ENCODE data around the gene MYBPH. TPM values are rescaled to one million over a fixed set of nuclear protein-coding genes. Genes with fewer than 3 reads are reported as not detected.

Gene MYBPH
- total and polyA plus RNA-seq, 2 donors (not counting 3 experiments of a cell fraction or from before 2014, with no cell fraction given): not detected

GRCh38 chr1:203128716-203129500 is 46.7 kb downstream of the MYBPH start:
- peaks cover 21 to 54% of the 10 kb centered on the region in 2 experiments for H3K27me3 ChIP-seq (ENCODE audit: control insufficient read depth in 2 of 2, insufficient read depth in 2 of 2, low read length in 2 of 2)
- H3K36me3 ChIP-seq (ENCODE audit: control insufficient read depth in 2 of 2, extremely low read depth in 1 of 2, insufficient read depth in 2 of 2, low read length in 2 of 2): no peaks in the 10 kb centered on the region
- H3K27ac ChIP-seq (ENCODE audit: insufficient read depth, low read depth, low read length): no peak overlapping the region
- no peaks in the 10 kb centered on the region for H4K20me1 ChIP-seq (replicated peaks; ENCODE audit: control insufficient read depth, extremely low read depth, insufficient read depth, low read length)
- no peaks in the 10 kb centered on the region for H3K79me2 ChIP-seq (ENCODE audit: control insufficient read depth, insufficient read depth, low read length)
- H3K9me1 ChIP-seq (replicated peaks; ENCODE audit: control insufficient read depth, extremely low read depth, insufficient read depth, low read length): no peaks in the 10 kb centered on the region
- FAIRE-seq (no peak), DNase-seq (ENCODE audit: low read depth, low spot score) (no peak)
- TF ChIP-seq MAX (IDR thresholded peaks at IDR 0.05; ENCODE audit: insufficient read depth, insufficient read length): no peak
- TF ChIP-seq JUN (IDR thresholded peaks at IDR 0.05; ENCODE audit: borderline replicate concordance, insufficient read depth, insufficient read length, low read depth): no peak
- TF ChIP-seq MYC (IDR thresholded peaks at IDR 0.05; ENCODE audit: low read depth, low read length): no peak
- TF ChIP-seq FOS (IDR thresholded peaks at IDR 0.05; ENCODE audit: borderline replicate concordance, insufficient read depth, low read length): no peak
- TF ChIP-seq CTCF (IDR thresholded peaks at IDR 0.05; ENCODE audit: extremely low read depth in 1 of 2, insufficient read depth in 1 of 2, low read depth in 1 of 2, low read length in 2 of 2): no peak
- TF ChIP-seq EZH2 (IDR thresholded peaks at IDR 0.05; ENCODE audit: borderline replicate concordance, low read depth, low read length, severe bottlenecking): no peak
- TF ChIP-seq POLR2AphosphoS5 (IDR thresholded peaks at IDR 0.05; ENCODE audit: insufficient read depth, low read depth, low read length): no peak
- no peak for TF ChIP-seq POLR2A (IDR thresholded peaks at IDR 0.05; ENCODE audit: low read depth, low read length)
- no peak for TF ChIP-seq GATA2 (IDR thresholded peaks at IDR 0.05; ENCODE audit: insufficient read depth, insufficient read length, low read depth, low read length)
- intact Hi-C loops (cut with micrococcal nuclease): no loop called here
- no peak overlapping the region for H3K9ac ChIP-seq (replicated peaks; ENCODE audit: extremely low read depth, insufficient read depth, low read length)
- ChIA-PET POLR2A (no interaction called here), CTCF (interaction anchor here (0.8 to 3.8 kb wide), 11 partner anchors 8 to 144 kb away, joined by 3 to 47 read pairs (median 5); no protein-coding TSS in a partner anchor)
- H3K4me2 ChIP-seq (ENCODE audit: insufficient read depth, low read length): no peak overlapping the region
- dilution Hi-C loops (cut with MboI; ENCODE audit: extremely low pct_ligation_motif_present, low sequenced_read_pairs): no loop called here
- H3K9me3 ChIP-seq (replicated peaks; ENCODE audit: control insufficient read depth, insufficient read depth, low read length): no peaks in the 10 kb centered on the region
- H2AFZ ChIP-seq (ENCODE audit: low read depth, low read length): no peak overlapping the region
- H3K4me1 ChIP-seq (ENCODE audit: control insufficient read depth, extremely low read depth, insufficient read depth, low read length): peaks cover 4% of the 10 kb centered on the region
- H3K4me3 ChIP-seq (replicated peaks in 1 of 3; ENCODE audit: insufficient read depth in 1 of 3, low read depth in 1 of 3, low read length in 3 of 3): no peak overlapping the region
- no TSS peak for BruUV-seq (replicated peaks)

All from endothelial cell of umbilical vein (primary cell).